HepG2 (cell line): ENCODE data around the gene C19orf18.

Experiments
- CTCF ChIP-seq: sonication (generic); formaldehyde crosslinking; IDR thresholded peaks from 2 replicates; pipeline ENCODE4 v1.5.0; 2020; ENCODE audit warnings: mild to moderate bottlenecking, missing genetic modification reagents, moderate library complexity
- HNRNPL ChIP-seq: fragments of 200-400 bp; formaldehyde crosslinking; IDR thresholded peaks from 2 replicates; pipeline ENCODE4 v1.6.1; 2017; ENCODE audit warnings: mild to moderate bottlenecking, low read depth, low read length
- MBNL3 ChIP-seq: fragments of 250-450 bp; sonication (Bioruptor Pico); conservative IDR thresholded peaks from 2 replicates; pipeline ENCODE4 v1.8.0; 2022; ENCODE audit warnings: mild to moderate bottlenecking, inconsistent platforms
- POLR2AphosphoS5 ChIP-seq: IDR thresholded peaks from 2 replicates; pipeline ENCODE4 v1.6.1; 2012; ENCODE audit warnings: low read depth, low read length
- REST ChIP-seq, 2 experiments: IDR thresholded peaks; 2 replicates each; pipeline ENCODE4 v1.6.1; 2011 to 2012; ENCODE audit warnings: low read length in 2 of 2, borderline replicate concordance in 1 of 2, low read depth in 1 of 2, mild to moderate bottlenecking in 1 of 2, moderate library complexity in 1 of 2
- ZNF558 ChIP-seq: sonication (generic); formaldehyde crosslinking; IDR thresholded peaks from 2 replicates; pipeline ENCODE4 v1.9.0; 2022; ENCODE audit warnings: mild to moderate bottlenecking, missing genetic modification reagents, borderline replicate concordance
- ZNF761 ChIP-seq: sonication (generic); formaldehyde crosslinking; conservative IDR thresholded peaks from 2 replicates; pipeline ENCODE4 v1.4.0; 2020; ENCODE audit warnings: mild to moderate bottlenecking, missing genetic modification reagents

GRCh38 chr19:58020129-58020528, 45.8 kb upstream of the C19orf18 start:
- no peak for TF ChIP-seq CTCF (CRISPR knock-in tag)
- TF ChIP-seq ZNF761 (CRISPR knock-in tag), result no peak
- no peak for TF ChIP-seq POLR2AphosphoS5
- TF ChIP-seq REST (IDR thresholded peaks at IDR 0.05; ENCODE audit: borderline replicate concordance in 1 of 2, low read depth in 1 of 2, low read length in 2 of 2), result no peak
- no peak for TF ChIP-seq MBNL3 (CRISPR knock-in tag)
- TF ChIP-seq HNRNPL, result no peak
- no peak for TF ChIP-seq ZNF558 (CRISPR knock-in tag)
